C1 segment of cervical spinal cord (tissue), 14 donors: ENCODE measurements around the gene CSNK1A1L.

Source experiments
- DNase-seq, 14 donors: peaks; one replicate each; lab custom pipeline; 2025; lab: John Stamatoyannopoulos, UW

The CSNK1A1L gene

DNA sequence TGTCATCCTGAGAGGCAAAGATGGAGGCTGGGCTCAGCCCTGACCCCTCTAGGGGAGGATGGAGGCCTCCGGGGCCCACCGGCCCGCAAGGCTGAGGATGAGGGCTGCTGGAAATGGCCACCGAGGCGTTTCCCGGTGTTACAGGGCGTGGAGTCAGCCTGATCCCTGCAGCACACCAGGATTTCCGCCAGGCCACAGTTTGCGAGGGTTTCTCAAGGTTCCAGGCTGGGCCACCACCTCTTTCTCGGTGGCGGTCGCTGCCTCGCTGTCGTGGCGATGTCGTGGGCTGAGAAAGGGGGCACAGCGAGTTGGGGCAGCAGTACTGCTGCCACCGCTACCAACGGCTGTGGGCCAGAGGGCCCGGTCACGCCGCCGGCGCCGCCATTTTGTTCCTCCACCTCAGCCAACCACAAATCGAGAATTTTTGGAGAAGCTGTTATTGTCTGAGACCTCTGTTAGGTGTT lies at the start of gene CSNK1A1L:
TSS of gene CSNK1A1L (minus strand) at position 414 of the 464 bp plus-strand sequence. CDS start at position 6, 408 bp downstream.
- no peak for DNase-seq

DNA sequence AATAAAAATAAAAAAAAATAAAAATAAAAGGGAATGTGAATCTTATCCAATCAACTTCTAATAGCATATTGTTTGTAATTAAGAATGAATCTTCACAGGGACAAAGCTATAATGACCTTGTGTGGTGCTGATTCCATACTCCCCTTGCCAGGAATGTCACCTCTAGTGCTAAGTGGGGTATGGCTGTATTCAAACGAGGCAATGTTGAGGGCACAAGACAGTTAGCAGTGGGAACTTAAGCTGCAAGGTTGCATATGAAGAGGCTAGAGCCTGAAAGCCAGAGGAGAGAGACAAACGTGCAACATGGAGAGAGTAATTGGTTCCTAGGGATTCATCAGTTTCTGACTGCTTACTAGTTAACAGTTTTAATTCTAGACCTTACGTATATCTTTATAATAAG lies 43.9 kb upstream of the CSNK1A1L start:
- no peak for DNase-seq

DNA sequence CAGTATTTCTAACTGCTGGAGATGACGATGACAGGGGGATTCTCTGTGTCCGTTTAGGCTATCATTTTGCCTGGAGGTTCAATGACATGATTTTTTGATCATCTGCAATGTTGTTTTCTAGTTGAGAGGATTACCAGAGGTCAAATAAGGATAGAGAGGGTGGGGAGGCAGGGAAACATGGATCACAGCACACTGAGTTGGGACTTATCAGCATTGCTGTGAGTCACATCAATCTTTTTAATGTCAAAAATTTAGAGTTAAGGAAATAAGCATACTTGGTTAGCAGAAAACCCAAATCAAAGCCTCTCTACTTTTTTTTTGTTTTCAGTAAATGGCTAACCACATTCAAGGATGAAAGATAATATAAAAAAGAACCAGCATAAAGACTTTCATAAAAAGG lies 43.0 kb upstream of the CSNK1A1L start:
- no peak for DNase-seq

DNA sequence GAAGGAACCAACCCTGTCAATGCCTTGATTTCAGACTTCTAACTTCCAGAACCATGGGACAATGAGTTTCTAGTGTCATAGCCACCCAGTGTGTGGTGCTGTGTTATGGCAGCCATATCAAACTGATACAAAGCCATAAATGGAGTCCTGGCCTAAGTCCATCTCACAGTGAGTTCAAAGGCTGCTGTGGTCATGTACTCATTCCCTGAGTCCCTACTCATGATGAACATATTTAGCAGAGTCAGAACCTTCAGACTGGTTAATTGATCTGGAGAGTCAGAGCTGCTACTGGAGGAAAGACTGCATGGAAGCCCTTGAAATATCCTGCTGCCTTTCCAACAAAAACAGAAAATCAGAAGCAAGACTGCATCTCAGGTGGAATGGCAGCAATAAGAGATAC lies 39.2 kb upstream of the CSNK1A1L start:
- no peak for DNase-seq

DNA sequence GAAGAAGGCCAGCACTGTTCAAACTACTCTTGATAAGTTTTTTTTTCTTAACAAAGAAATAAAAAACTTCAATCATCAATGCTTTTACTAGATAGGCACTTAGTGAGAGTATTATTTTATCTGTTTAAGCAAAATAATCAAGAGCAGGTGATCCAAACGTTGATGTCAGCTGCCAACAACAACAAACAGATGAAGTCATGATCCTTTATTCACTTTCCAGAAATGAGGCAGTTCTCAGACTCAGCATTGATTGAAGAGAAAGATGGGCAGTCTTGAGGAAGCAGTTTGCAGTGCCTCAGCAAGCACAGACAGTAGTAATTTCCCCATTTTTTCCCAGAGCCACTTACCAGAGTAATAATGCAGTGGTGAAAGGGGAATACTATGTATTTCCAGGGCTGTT lies 38.4 kb upstream of the CSNK1A1L start:
- DNase-seq: no peak

DNA sequence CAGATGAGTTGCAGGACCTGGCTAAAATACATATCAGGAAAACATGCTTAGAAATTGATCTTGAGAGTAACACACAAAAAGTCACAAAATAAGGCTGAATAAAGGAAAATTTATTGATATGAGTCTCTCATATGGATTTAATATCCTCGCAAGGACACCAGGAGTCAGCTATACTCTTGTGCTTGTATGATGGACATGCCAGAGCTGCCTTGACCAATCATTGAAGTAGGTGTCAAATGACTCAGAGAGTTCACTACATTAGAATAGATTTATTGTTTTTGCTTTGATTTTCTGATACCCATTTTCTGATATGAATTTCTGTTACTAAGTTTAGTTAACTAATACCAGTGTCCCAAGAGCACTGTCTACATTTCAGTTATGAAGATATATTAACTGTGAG lies 37.4 kb upstream of the CSNK1A1L start:
- DNase-seq: no peak

DNA sequence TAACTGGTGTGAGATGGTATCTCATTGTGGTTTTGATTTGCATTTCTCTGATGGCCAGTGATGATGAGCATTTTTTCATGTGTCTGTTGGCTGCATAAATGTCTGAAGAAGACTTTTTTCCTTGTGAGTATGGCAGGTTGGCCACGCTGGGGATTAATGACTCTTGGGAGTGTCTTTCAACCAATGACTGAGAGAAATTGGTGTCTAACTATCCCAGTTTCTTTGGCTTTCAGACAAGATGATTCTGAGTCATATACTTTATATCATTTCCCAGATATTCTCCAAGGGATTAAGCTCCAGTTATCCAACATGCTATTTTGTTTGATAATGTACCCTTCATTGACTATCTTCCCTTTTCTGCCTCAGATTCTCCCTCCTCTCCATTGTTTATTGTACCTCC lies 35.5 kb upstream of the CSNK1A1L start:
- DNase-seq: no peak

DNA sequence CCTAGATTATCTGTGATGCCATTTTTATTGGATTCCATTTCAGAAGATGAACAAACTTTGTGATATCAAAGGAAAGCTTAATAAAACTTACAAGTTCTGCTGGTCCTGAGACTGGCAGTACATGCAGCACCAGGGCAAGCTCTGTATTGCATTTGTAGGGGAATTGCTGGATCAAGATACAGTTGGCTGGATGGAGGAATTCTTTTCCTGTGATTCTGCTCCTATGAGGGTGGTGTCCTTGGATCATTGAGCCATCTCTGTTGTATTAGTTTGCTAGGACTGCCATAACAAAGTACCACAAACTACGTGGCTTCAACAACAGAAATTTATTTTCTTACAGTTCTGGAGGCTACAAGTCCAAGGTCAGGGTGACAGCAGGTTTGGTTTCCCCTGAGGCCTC lies 33.9 kb upstream of the CSNK1A1L start:
- no peak for DNase-seq

DNA sequence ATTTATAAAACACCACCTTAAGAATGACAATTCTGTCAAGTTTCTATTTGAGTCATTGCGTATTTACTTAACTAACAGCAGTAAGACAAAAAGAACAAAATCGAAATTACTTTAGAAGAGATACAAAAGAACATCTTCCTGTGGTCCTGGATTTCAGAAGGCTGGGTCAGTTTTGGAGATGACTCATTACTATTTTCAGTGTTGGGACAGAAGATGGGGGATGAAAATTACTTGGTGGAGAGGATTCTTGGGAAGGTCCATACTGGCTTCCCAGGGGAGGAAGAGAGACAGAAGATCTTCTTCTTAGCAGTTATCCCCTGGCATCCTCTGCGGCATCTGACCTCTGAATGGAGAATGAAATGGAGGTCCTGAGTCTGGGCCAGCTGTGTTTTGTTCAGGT lies 33.5 kb upstream of the CSNK1A1L start:
- DNase-seq: no peak

DNA sequence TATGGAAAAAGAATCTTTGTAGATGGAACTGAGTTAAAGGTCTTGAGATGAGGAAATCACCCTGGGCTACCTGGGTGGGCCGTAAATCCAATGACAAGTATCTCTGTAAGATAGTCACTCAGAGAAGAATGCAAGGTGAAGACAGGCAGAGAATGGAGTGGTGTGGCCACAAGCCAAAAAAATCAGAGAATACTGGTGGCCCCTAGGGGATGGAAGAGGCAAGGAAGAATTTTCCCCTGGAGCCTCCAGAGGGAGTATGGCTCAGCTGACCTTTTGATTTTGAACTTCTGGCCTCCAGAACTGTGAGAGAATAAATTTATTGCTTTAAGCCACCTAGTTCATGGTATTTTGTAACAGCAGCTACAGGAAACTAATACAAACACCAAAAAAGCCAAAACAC lies 32.7 kb upstream of the CSNK1A1L start:
- DNase-seq: no peak

DNA sequence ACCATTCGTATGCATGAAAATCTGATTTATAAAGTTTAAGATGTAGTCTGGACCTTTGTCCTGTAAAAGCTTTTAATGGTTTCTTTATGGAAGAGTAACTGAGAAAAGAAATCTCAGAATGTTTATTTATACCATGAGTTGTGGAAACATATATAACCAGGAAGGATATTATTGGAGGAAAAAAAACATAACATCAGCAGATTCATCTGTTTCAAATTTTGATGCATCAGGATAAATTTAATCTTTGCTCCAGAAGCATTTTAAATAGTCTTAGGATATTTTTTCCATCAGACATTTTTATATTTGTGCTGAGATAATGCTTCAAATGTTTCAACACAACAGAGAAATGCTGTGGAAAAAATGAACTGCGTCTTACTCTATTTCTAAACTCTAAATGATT lies 31.2 kb upstream of the CSNK1A1L start:
- no peak for DNase-seq

DNA sequence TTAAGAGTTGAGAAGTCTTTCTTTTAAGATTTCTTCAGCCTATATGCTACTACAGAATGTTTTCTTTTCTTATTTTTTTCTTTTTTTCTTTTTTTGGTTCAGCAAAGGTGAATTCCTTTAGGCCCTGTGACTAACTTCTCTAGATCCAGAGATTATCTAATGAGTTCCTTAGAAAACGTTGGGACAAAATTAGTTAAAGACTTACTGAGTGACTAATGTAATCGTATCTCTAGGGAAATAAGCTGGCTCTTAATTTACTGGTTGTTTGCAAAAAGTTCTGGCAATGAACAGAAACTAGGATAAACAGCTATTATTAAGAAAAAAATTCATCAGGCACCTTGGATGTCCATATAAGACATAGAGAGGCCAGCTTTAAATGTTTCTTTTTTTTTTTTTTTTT lies 30.7 kb upstream of the CSNK1A1L start:
- DNase-seq: no peak

DNA sequence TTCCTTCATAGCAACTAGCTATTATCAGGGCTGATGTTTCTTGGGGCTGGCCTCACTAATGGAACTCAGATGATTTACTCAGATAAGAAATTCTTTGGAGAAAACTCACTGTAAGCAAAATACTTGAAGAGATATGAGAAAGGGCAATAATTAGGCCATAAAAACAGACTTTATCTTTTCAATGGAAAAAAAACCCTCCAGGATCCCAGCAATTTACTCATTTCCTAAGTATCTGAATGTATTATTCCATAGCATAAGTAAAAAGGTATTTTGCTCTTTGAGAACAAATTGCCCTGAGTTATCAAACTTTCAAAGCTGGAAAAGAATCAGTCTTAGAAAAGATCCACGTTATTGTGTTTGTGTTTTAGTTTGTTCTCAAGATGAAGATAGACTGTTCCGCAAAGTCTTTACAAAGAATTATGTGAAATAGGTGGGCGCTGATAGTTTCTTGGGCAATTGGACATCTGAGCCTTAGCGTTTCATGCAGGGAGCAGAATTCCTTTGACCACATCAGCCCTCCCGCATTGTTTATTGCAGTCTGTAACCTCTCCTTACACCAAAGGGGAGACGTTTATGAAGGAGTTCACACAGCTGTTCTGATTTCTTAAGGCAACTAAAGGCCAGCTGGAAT lies 29.1 kb upstream of the CSNK1A1L start:
- no peak for DNase-seq

DNA sequence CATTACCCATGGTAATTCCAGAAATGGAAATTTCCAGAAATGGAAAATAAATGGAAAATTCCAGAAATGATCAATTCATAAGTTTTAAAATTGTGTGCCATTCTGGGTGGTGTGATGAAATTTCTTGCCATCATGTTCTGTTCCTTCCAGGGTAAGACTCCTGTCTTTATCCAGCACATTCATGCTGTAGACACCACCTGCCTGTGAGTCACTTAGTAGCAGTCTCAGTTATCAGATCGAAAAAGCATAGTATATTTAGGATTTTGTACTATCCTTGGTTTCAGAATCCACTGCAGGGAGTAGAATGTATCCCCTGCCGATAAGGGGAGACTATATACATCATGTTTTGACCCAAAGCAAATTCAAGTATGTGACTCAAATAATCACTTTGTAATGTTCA lies 26.7 kb upstream of the CSNK1A1L start:
- no peak for DNase-seq

DNA sequence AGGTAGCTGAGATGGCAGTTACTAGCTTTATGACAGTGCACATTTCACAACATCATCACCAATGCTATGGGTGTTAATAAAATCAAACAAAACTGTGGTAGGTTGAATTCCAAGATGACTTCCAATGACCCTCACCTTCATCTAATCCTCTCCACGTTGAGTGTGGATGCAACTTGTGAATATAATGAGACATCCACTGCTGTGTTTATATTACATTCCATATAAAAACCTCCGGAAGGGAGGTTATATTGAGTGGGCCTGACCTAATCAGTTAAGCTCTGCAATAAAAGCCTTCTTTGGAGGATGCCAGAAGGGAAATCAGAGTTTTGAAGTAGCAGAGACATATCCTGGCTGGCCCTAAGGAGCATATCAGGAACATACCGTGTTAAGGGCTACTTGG lies 25.6 kb upstream of the CSNK1A1L start:
- DNase-seq: no peak

DNA sequence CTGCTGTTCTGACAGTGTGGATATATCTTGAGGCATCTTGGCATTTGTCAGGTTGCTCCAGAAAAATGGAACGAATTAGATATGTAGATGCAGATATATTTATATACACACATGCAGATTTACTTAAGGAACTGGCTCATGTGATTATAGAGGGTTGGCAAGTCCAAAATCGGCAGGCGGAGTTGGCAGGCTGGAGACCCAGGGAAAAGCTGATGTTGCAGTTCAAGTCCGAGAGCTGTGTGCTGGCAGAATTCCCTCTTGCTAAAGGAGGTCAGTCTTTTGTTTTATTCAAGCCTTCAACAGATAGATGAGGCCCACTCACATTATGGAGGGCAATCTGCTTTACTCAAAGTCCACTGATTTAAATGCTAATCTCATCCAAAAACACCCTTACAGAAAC lies 24.4 kb upstream of the CSNK1A1L start:
- no peak for DNase-seq

DNA sequence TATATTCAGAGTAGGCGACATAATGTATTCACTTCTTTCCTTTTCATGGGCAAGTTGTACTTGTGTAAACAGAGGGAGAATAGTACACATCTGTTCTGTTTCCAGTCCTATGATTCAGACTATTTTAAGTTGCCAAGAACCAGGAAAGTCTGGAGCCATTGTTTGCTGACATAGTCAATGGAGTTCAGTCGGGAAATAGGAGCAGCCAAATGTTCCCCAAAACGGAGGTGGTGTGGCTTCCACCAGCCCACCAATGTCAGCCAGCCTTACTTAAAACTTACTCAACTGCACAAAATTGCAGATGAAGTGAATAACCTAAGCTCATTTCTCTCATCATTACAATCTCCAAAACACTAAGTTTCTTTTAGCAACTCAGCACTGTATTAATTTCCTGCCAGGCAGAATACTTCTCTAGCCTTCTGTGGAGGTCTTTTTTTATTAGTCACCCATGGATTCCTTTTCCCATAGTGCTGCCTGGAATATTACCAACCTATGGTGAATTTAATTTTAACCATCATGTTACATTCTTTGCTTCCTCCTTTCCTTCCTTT lies 22.3 kb upstream of the CSNK1A1L start:
- DNase-seq: peak in 4 of 14 donors; percentile 12 to 63 (median 23)

DNA sequence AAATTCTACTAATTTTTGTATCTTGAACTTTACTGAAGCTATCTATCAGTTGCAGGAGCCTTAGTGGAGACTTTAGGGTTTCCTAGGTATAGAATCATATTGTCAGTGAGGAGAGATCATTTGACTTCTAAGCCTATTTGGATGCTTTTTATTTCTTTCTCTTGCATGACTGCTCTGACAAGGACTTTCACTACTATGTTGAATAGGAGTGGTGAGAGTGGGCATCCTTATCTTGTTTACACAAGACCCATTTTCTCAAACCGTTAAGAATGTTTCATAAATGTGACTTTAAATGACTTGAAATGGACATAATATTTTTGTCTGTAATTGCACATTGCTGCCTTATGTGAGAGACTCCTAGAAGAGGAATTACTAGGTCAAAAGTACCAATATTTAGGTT lies 17.9 kb upstream of the CSNK1A1L start:
- no peak for DNase-seq

DNA sequence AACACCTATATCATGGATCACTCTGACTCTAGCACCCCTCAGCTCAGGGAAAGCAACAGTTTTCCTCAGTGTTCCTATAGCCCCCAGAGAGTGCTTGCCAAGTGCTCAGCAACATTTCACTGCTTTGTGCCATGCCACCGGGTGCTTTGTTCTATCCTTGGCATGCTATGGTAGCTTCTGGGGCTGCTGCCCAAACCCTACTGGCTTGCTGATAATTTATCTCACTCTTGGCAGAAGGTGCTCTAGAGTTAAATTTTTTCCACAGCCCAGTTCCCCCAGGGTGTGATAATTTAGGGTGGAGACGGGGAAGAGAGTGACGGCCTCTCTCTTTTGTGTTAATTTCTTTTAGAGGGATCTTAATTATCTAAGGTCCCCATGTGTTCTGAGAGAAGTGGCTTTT lies 12.6 kb upstream of the CSNK1A1L start:
- DNase-seq: peak in 4 of 14 donors; percentile 2 to 38 (median 8)

DNA sequence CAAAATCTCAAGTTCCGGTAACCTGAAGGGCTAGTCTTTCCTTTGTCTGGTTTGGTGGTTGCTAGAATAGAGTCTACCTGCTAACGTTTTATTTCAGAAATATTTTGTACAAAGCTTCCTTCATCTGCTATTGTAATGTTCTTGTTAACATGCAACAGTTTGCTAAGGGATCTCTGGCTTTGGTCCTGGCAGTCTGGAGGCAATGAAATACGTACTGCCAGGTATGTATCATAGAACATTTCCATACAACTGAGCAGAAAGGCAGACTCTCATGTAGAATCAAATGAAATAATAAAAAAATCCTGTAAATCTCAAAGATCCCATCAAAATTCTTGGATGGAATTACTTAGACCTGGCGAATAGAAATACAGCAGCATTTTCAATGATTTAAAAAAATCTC lies 8.8 kb upstream of the CSNK1A1L start:
- DNase-seq: no peak

DNA sequence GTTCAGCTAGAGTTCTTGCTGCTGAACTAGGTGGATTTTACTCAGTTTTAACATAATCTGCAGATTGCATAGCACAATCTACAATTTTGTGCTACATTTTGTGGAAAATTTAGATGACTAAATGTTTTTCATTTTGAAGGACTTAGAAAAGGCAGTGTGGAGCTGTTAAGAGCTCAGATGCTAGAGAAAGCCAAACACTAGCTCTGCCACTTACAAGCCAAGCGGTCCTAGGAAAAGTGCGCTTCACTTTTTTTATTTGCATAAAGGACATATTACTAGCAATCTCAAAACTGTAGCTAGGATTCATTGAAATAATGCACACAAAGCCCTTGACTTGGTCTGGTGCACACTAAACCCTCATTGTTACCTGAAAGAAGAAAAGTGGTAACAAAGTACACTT lies 8.1 kb upstream of the CSNK1A1L start:
- no peak for DNase-seq

DNA sequence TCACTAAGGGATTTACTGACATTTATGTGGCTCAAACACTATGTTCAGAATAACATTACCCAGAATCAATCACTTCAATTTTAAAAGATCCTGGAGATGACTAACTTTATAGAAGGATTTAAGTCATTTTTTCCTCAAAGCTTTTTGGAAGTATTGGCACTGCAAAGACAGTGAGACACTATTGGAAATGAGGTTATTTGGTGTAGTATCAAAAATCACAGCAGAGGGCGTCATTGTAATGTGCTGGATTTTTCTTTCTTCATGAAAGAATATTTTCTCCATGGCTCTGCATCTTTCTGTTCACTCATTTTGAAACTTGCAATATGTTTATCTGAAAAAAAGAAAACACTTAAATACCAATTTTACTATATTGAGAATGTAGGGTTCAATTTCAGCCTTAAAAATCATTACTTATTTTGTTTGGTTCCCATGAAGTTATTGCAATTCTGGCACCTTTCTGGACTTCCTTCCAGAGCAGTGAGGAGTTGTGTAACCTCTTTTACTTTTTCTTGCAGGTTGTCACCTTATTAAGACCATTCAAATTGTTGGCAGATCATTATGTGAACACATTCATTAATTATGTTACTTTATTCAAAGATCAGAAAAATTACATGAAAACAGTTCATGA lies 3.7 kb upstream of the CSNK1A1L start:
- DNase-seq: no peak

DNA sequence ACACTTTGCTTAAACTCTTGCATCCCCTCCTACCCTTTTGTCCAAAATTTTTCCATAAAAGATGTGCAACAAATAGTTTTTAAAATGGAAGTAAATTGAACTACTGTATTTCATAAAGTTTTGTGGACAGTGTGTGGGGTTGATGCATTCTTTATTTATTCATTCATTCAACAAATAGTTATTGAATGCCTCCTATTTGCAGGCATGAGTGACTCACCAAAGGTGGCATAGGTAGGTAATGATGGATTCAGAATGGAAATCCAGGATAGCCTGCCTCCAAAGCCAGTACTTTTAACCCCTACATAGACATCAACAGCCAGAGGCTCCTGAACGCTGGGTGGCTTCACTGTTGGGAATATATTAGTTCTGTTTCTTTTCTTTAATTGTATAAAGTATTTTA lies 2.4 kb upstream of the CSNK1A1L start:
- DNase-seq: no peak
